Putamen (tissue), 1 donor: ENCODE data around the gene LBR.
"Not testable (repeated sequence)": the region's sequence is repeated elsewhere in the genome, so short reads cannot be mapped to it uniquely, and the experiment has no call there.

Experiments
- DNase-seq: peaks from one replicate; pipeline ENCODE4 v3.0.0-alpha.2; 2016; ENCODE audit warnings: low spot score

The LBR gene

GRCh38 chr1:225422795-225423517, 4.9 kb downstream of the LBR start:
- no peak for DNase-seq

DNA sequence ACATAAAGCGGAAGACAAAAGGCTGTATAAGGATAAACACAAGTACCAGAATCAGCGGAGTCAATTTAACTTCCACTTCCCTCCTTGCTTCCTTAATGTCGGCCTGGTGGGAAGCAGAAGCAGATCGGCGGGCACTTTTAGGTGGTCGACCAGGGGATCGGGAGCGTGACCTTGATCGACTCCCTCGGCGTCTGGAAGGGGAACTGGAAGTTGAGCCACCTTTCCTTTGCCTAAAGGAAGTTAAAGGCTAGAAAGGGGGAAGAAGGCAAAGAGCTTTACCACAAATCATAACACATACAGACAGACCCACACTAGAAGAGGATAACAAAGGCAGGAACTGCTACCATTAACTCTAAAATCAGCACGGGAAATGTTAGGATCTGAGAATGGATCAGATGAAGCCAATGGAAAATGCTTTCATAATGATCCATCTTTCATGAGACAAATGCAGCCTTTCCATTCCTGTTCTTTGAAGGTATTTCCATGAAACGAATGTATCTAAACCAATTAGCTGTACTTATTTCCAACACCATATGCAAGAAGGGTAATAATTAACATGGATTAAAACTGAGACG, 5.7 kb downstream of the LBR start:
- DNase-seq = no peak

DNA sequence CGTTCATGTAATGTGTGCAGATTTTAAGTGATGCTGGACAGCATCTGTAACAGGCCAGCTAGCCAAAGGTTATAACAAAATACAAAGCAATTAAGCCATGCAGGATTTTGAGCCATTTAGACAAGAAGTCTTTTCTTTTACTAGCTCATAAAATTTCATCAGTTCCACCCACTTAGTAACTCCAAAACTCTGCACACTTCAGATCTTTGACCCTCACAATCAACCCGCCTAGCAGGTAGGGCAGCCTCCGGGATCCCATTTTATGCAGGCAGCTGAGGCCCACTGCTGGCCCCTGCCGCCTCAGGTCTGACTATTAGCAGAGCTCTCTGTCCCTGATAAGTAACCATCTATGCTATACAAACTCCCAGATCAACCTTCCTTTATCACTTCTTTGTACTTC, 9.2 kb downstream of the LBR start:
- no peak for DNase-seq

DNA sequence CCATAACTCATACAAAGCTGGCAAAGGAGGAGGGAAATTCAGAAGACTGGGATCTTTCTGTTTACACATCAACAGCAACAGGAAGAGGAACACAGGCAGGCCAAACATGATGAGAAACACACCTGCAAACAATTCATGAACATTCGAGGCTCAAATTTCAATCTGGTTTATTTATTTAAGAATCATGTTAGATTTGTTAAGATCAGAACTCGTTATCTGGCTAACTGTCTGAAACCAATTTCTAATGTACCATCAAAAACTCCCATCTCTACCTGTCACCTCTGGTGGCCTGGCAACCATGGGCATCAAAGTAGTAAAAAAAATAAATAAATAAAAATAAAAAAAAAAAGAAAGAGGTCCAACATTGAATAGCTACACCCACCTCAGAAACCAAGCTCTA, 9.8 kb downstream of the LBR start:
- no peak for DNase-seq

DNA sequence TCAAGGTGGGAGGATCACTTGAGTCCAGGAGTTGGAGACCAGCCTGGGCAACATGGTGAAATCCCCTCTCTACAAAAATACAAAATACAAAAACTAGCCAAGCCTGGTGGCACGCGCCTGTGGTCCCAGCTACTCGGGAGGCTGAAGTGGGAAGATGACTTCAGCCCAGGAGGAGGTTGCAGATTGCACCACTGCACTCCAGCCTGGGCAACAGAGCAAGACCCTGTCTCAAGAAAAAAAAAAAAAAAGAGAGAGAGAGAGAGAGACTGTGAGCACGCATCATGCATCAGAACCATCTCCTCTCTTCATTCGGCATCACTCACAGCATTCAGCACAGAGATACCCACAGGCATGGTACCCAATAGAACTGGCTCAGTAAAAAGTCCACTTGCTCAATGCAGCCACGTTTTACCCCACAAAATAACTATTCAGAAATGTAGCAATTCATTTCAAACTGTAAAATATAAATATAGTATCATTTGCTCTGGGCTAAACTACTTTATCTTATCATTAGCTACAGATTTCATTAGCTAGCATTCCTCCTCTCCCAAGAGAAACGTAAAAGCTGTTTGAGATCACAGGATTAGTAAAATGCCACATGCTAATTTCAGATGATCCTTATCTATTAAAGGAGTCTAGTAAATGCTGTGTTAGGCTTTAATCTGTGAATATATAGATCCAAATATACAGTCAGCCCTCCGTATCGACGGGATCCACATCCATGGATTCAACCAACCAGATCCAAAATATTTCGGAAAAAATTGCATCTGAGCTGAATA, 11.7 kb downstream of the LBR start:
- no peak for DNase-seq

GRCh38 chr1:225415307-225415706, 12.5 kb downstream of the LBR start:
- DNase-seq = no peak

DNA sequence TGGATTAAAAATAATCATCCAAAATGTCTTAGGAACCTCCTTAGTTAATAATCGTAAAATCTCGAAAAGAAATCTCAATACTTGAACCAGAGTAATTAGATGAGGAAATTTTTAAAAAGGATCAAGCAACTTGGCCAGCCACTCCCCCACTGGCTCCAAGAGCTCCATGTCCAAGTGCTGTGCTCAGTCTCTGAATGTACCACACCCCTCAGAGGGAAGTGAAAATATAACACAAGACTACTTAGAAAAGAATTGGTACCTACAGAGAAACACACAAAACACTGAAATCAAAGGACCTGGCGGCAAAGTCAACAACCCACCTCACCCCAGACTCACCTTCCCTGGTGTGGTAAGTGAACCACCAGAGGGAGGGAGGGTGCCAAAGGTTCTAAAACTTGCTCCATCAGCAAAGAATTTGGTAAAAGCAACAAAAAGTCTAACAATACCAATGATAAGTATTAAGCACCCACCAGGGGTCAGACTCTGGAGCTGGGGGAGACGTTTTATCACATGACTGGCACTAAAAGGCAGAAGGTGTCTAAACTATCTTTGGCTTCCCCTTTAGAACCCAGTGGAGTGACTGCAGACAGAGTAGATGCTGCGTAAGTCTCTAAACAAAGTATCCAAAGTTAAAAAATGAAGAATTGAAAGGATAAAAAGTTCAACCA, 14.0 kb downstream of the LBR start:
- no peak for DNase-seq

- no peak for DNase-seq
Measured at GRCh38 chr1:225412803-225413351, 15.0 kb downstream of the LBR start.

- DNase-seq = no peak
Measured at GRCh38 chr1:225412321-225412720, 15.5 kb downstream of the LBR start.

DNA sequence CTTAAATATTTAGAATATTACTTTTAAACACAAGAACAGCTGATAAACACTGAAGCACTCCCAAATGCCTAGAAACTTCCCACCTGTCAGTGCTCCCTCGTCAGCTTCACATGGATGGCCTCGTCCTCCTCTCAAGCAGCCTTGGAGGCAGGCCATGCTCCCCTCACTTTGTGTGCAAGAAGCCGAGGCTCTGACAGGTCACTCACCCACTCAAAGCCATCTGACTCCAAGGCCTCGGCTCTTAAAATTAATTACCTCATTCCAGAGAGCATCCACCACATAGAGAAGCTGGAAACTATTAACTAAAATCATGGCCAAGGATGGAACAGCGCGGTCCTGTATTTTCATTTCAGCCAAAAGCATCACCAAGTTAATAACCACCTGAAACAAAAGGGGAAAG, 17.8 kb downstream of the LBR start:
- DNase-seq = no peak

- DNase-seq = no peak
Measured at GRCh38 chr1:225409051-225409450, 18.8 kb downstream of the LBR start.

DNA sequence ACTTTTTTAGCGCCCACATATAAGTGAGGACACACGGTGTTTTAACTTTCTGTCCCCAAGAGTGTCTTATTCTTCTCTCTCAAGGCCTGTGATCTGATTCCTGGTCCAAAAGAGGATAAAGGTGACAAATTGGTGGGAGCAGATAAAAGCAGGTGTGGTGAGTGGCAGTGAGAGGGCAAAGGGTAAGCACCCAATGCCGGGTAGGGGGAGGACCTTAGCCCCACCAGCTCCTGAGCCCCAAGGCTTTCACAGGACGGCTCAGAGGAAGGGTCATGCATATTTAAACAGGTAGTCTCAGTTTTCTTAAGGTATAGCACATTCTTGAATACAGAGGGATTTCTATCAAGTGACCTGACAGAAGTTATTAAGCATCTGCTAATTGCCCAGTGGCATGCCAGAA, 19.6 kb downstream of the LBR start:
- DNase-seq = no peak

GRCh38 chr1:225407755-225408154, 20.1 kb downstream of the LBR start:
- no peak for DNase-seq

DNA sequence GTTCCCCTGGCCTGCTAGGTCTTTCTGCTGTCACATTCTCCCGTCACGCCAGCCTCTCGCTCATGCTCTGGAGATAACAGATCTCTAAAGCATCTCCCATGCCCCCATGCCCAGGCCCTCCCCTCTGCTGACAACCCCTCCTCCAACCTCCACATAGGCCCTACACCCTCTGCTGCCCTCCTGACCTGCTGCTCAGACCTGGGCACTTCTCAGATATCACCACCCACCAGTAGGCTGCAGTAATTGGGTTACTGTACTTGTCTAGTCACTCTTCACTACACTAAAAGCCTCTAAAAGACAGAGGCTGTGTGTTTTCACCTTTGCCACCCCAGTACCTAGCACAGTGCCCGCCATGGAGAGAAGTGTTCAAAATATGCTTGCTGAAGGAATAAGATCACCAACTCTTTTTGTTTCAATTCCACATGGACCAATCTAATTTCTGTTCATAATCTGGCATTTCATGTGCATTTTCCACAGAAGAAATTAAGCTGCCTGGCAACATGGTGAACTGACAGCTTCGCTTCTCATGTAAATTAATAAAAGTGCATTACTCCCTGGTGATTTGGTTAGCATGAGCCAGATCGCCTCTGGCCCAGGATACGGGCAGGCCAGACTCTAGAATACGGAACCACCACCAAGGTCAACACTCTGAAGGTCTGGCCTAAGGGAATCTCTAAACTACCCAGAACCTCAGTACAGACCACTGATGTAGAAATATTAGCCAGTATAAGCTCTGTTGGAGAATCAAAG, 20.7 kb downstream of the LBR start:
- DNase-seq = no peak

DNA sequence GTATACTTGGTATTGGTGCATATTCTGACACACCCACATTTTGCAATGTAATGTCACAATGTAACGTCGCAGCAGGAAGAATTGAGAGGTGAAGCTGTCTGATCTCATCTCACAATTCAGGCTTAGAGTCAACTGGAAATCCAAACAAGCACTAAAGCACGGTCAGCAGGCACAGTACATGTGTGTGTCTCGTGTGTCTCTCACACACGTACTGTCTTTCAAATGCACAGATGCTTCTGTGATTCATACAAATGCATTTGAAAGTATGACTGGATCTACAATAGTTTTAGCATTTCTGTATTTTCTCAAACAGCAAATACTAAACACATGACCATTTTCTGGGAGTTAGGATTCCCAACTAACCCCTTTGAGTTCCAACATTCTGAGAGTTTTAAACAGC, 26.9 kb downstream of the LBR start:
- no peak for DNase-seq

DNA sequence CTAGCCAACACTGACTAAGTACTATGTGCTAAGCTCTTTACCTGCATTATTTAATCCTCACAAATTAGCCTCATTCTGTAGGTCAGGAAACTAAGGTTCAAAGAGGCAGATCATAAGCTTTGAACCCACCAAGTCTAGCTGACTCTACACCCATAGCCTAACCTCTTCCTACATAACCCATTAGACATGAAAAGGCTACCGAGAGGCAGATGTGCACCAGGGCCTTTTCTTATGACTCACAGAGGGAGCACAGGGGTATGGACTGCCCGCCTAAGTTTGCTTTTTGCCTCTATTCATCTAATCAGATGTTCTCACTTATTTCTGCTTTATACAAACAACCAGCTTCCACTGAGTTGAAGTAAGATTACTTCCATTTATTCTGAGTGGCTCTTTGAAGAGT, 31.5 kb downstream of the LBR start:
- no peak for DNase-seq

- DNase-seq = no peak
Measured at GRCh38 chr1:225389843-225390242, 38.0 kb downstream of the LBR start.

- no peak for DNase-seq
Measured at GRCh38 chr1:225388372-225388771, 39.5 kb downstream of the LBR start.

DNA sequence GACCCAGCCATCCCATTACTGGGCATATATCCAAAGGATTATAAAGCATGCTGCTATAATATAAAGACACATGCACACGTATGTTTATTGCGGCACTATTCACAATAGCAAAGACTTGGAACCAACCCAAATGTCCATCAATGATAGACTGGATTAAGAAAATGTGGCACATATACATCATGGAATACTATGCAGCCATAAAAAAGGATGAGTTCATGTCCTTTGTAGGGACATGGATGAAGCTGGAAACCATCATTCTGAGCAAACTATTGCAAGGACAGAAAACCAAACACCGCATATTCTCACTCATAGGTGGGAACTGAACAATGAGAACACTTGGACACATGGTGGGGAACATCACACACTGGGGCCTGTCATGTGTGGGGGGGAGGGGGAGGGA, 41.0 kb downstream of the LBR start:
- DNase-seq = not testable (repeated sequence)

DNA sequence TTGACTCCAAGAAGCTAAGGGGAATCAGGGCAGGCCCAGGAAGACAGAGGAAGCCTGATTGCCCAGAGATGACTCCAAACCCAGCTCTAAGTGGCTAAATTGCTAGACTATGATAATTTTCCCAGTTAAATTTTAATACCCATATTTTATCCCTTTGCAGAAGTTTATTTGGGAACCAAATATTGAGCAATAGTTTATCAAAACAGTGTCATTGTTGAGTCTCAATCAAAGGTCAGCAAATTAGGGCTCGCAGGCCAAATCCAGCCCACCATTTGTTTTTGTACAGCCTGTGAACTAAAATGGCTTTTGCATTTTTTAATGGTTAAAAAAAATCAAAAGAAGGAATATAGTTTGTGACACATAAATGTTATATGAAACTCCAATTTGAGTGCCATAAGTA, 47.1 kb downstream of the LBR start:
- no peak for DNase-seq

- DNase-seq = no peak
Measured at GRCh38 chr1:225378880-225379279, 49.0 kb downstream of the LBR start.

GRCh38 chr1:225374996-225375395, 52.8 kb downstream of the LBR start:
- no peak for DNase-seq
